HepG2 (cell line): ENCODE data around the gene FASTK. TPM values are rescaled to one million over a fixed set of nuclear protein-coding genes. Genes with fewer than 3 reads are reported as not detected.

Experiments
- AKAP8 ChIP-seq: sonication (generic); formaldehyde crosslinking; IDR thresholded peaks from 2 replicates; pipeline ENCODE4 v1.5.1; 2020; ENCODE audit warnings: mild to moderate bottlenecking, missing genetic modification reagents
- CREM ChIP-seq, 2 experiments: sonication (generic) in 1 of 2; formaldehyde crosslinking in 1 of 2; IDR thresholded peaks; 2 replicates each; pipeline versions ENCODE4 v1.4.0 to v1.6.1; 2016 to 2020; ENCODE audit warnings: antibody characterized with exemption in 1 of 2, mild to moderate bottlenecking in 1 of 2, missing genetic modification reagents in 1 of 2
- MIER2 ChIP-seq: IDR thresholded peaks from 2 replicates; pipeline ENCODE4 v1.6.1; 2016; ENCODE audit warnings: missing biosample characterization, missing genetic modification reagents
- SKI ChIP-seq: fragments of 450-650 bp; IDR thresholded peaks from one replicate; pipeline ENCODE4 v1.6.1; 2018; ENCODE audit warnings: mild to moderate bottlenecking; ENCODE audit not compliant: partially characterized antibody
- SYNCRIP ChIP-seq: fragments of 200-400 bp; formaldehyde crosslinking; IDR thresholded peaks from 2 replicates; pipeline ENCODE4 v1.6.1; 2018; ENCODE audit warnings: mild to moderate bottlenecking, low read depth, low read length; ENCODE audit not compliant: insufficient read depth
- TOPORS ChIP-seq: sonication (generic); formaldehyde crosslinking; IDR thresholded peaks from 2 replicates; pipeline ENCODE4 v1.8.0; 2023; ENCODE audit warnings: mild to moderate bottlenecking, missing genetic modification reagents
- ZFP36 ChIP-seq: fragments of 150-350 bp; IDR thresholded peaks from 2 replicates; pipeline ENCODE4 v1.6.1; 2018; ENCODE audit warnings: borderline replicate concordance, low read length, low read depth; ENCODE audit not compliant: partially characterized antibody
- ZNF10 ChIP-seq: sonication (generic); formaldehyde crosslinking; IDR thresholded peaks from 2 replicates; pipeline ENCODE4 v1.4.0; 2020; ENCODE audit warnings: mild to moderate bottlenecking, low read depth, missing genetic modification reagents, borderline replicate concordance
- ZNF136 ChIP-seq: sonication (generic); formaldehyde crosslinking; IDR thresholded peaks from 2 replicates; pipeline ENCODE4 v1.8.1; 2022; ENCODE audit warnings: low read depth, mild to moderate bottlenecking, moderate library complexity, missing genetic modification reagents
- ZNF180 ChIP-seq: sonication (generic); formaldehyde crosslinking; IDR thresholded peaks from 2 replicates; pipeline ENCODE4 v1.4.0; 2020; ENCODE audit warnings: low read depth, missing genetic modification reagents, borderline replicate concordance
- ZNF530 ChIP-seq: sonication (generic); formaldehyde crosslinking; IDR thresholded peaks from 2 replicates; pipeline ENCODE4 v1.5.0; 2020; ENCODE audit warnings: low read depth, mild to moderate bottlenecking, missing genetic modification reagents
- ZNF775 ChIP-seq: sonication (generic); formaldehyde crosslinking; IDR thresholded peaks from 2 replicates; pipeline ENCODE4 v1.4.0; 2020; ENCODE audit warnings: missing genetic modification reagents, mild to moderate bottlenecking, moderate library complexity, borderline replicate concordance
- ZNF816 ChIP-seq: sonication (generic); formaldehyde crosslinking; IDR thresholded peaks from 2 replicates; pipeline ENCODE4 v1.8.0; 2022; ENCODE audit warnings: missing genetic modification reagents, mild to moderate bottlenecking, borderline replicate concordance
- ZSCAN20 ChIP-seq: sonication (generic); formaldehyde crosslinking; IDR thresholded peaks from 2 replicates; pipeline ENCODE4 v1.4.0; 2020; ENCODE audit warnings: missing genetic modification reagents, mild to moderate bottlenecking, borderline replicate concordance
- polyA plus RNA-seq, 8 experiments: library from polyadenylated mRNA; depleted of rRNA in 3 of 8; stranded (reverse) in 7 of 8; unstranded in 1 of 8; fragments of >200 nt; fragmentation: Illumina TruSeq in 4 of 8; extraction: Trizol in 4 of 8; gene quantifications; 2 replicates each; pipeline versions ENCODE4 v1.2.1 to v1.2.3, GENCODE V29; 2011 to 2016; ENCODE audit warnings: low read depth in 4 of 8, missing spikeins in 1 of 8, mixed read lengths in 1 of 8; ENCODE audit not compliant: insufficient read depth in 1 of 8
- total RNA-seq, 5 experiments: library from RNA; depleted of rRNA; stranded (reverse); fragments of >200 nt; fragmentation: Illumina TruSeq; extraction: Trizol; gene quantifications; 2 replicates each; pipeline ENCODE4 v1.2.3, GENCODE V29; 2016; ENCODE audit warnings: low read depth in 1 of 5
- TF ChIP-seq, protein P1 (sequence below): sonication (generic); formaldehyde crosslinking; IDR thresholded peaks from 2 replicates; pipeline ENCODE4 v1.4.0; 2020; ENCODE audit warnings: missing genetic modification reagents
- TF ChIP-seq, protein P2 (sequence below): sonication (generic); formaldehyde crosslinking; IDR thresholded peaks from 2 replicates; pipeline ENCODE4 v1.5.1; 2020; ENCODE audit warnings: missing genetic modification reagents, mild to moderate bottlenecking, borderline replicate concordance
- TF ChIP-seq, protein P3 (sequence below): sonication (generic); formaldehyde crosslinking; IDR thresholded peaks from 2 replicates; pipeline ENCODE4 v1.4.0; 2020; ENCODE audit warnings: missing genetic modification reagents, low read depth, mild to moderate bottlenecking, borderline replicate concordance
- TF ChIP-seq, protein P4 (sequence below): sonication (generic); formaldehyde crosslinking; IDR thresholded peaks from 2 replicates; pipeline ENCODE4 v1.5.1; 2020; ENCODE audit warnings: mild to moderate bottlenecking, missing genetic modification reagents

FASTK gene
- total and polyA plus RNA-seq, 2 of the 13 experiments (the other 11 are each of a cell fraction or from before 2014, with no cell fraction given), result 52.9 to 55.7 TPM

DNA sequence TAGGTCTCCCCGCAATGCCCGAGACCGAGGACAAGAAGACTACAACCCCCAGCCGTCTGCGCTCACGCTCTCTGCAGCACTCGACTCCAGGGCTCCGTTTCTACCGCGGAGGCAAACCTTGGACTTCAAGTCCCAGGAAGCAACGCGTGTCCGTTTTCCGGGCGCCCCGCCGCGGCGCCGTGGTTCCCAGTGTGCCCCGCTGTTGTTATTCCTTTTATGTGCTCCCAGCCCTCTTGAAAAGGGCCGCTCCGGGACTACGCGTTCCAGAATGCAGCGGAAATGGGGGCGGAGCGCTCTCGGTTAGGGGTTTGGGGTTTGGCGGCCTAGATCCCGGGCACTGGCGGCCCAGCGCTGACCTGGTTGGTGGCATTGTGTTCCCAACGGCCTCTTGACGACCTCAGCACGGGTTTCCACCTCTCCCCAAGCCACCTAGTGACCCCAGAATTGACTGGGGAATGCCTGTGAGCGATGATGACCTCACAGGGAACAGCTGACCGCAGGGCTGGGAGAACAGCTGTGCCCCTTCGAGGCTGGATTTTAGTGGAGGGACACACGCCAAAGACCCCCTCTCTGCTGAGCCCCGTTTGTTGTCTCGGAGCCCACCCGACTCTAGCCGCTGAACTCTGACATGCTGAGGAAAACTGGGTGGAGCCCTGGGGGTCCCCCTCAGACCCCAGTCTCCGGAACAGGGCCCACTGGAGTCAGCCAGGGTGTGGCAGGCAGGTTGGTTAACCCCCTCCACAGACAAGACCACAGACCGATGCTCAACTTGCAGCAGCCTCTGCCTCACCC lies 22.4 kb downstream of the FASTK start (continued):
- TF ChIP-seq, protein P1, sequence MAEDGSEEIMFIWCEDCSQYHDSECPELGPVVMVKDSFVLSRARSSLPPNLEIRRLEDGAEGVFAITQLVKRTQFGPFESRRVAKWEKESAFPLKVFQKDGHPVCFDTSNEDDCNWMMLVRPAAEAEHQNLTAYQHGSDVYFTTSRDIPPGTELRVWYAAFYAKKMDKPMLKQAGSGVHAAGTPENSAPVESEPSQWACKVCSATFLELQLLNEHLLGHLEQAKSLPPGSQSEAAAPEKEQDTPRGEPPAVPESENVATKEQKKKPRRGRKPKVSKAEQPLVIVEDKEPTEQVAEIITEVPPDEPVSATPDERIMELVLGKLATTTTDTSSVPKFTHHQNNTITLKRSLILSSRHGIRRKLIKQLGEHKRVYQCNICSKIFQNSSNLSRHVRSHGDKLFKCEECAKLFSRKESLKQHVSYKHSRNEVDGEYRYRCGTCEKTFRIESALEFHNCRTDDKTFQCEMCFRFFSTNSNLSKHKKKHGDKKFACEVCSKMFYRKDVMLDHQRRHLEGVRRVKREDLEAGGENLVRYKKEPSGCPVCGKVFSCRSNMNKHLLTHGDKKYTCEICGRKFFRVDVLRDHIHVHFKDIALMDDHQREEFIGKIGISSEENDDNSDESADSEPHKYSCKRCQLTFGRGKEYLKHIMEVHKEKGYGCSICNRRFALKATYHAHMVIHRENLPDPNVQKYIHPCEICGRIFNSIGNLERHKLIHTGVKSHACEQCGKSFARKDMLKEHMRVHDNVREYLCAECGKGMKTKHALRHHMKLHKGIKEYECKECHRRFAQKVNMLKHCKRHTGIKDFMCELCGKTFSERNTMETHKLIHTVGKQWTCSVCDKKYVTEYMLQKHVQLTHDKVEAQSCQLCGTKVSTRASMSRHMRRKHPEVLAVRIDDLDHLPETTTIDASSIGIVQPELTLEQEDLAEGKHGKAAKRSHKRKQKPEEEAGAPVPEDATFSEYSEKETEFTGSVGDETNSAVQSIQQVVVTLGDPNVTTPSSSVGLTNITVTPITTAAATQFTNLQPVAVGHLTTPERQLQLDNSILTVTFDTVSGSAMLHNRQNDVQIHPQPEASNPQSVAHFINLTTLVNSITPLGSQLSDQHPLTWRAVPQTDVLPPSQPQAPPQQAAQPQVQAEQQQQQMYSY (CRISPR knock-in tag), result peak; percentile 50; the same call in 1 of the 2 replicates
- TF ChIP-seq ZNF136 (CRISPR knock-in tag) (peak; percentile 13; the same call in 1 of the 2 replicates), ZFP36 (no peak), TOPORS (CRISPR knock-in tag) (peak; percentile 32; the same call in 1 of the 2 replicates), ZNF530 (CRISPR knock-in tag) (no peak), ZNF816 (CRISPR knock-in tag) (no peak), ZNF10 (CRISPR knock-in tag) (no peak), CREM (IDR thresholded peaks at IDR 0.05) (peak; percentile 99), CREM (CRISPR knock-in tag; IDR thresholded peaks at IDR 0.05) (no peak), SKI (peak; percentile 36), AKAP8 (CRISPR knock-in tag) (no peak), ZSCAN20 (peak; percentile 45; the same call in 1 of the 2 replicates), ZNF775 (CRISPR knock-in tag) (no peak), ZNF180 (no peak), SYNCRIP (no peak), MIER2 (CRISPR knock-in tag) (no peak)
- TF ChIP-seq, protein P2, sequence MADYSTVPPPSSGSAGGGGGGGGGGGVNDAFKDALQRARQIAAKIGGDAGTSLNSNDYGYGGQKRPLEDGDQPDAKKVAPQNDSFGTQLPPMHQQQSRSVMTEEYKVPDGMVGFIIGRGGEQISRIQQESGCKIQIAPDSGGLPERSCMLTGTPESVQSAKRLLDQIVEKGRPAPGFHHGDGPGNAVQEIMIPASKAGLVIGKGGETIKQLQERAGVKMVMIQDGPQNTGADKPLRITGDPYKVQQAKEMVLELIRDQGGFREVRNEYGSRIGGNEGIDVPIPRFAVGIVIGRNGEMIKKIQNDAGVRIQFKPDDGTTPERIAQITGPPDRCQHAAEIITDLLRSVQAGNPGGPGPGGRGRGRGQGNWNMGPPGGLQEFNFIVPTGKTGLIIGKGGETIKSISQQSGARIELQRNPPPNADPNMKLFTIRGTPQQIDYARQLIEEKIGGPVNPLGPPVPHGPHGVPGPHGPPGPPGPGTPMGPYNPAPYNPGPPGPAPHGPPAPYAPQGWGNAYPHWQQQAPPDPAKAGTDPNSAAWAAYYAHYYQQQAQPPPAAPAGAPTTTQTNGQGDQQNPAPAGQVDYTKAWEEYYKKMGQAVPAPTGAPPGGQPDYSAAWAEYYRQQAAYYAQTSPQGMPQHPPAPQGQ, result no peak
- TF ChIP-seq, protein P3, sequence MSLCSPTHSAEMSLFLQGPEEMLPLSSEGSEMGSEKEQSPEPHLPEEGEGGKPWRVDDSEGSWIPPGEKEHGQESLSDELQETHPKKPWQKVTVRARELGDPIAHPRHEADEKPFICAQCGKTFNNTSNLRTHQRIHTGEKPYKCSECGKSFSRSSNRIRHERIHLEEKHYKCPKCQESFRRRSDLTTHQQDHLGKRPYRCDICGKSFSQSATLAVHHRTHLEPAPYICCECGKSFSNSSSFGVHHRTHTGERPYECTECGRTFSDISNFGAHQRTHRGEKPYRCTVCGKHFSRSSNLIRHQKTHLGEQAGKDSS (CRISPR knock-in tag), result no peak
- TF ChIP-seq, protein P4, sequence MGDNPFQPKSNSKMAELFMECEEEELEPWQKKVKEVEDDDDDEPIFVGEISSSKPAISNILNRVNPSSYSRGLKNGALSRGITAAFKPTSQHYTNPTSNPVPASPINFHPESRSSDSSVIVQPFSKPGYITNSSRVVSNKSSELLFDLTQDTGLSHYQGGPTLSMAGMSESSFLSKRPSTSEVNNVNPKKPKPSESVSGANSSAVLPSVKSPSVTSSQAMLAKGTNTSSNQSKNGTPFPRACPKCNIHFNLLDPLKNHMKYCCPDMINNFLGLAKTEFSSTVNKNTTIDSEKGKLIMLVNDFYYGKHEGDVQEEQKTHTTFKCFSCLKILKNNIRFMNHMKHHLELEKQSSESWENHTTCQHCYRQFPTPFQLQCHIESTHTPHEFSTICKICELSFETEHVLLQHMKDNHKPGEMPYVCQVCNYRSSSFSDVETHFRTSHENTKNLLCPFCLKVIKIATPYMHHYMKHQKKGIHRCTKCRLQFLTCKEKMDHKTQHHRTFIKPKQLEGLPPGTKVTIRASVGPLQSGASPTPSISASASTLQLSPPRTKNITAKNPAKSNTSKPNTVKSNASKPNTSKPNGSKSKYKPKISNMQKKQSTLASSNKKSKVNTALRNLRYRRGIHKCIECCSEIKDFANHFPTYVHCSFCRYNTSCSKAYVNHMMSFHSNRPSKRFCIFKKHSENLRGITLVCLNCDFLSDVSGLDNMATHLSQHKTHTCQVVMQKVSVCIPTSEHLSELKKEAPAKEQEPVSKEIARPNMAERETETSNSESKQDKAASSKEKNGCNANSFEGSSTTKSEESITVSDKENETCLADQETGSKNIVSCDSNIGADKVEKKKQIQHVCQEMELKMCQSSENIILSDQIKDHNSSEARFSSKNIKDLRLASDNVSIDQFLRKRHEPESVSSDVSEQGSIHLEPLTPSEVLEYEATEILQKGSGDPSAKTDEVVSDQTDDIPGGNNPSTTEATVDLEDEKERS (CRISPR knock-in tag), result no peak
